Stimulated activated CD8-positive, alpha-beta memory T cell treated with anti-CD3 and anti-CD28 coated beads, Interleukin-15, amount 100 ng/mL, for 48 hours (primary cell): ENCODE results near the gene TSPAN8.
"Not testable (repeated sequence)": the region's sequence is repeated elsewhere in the genome, so short reads cannot be mapped to it uniquely, and the experiment has no call there.

Source experiments
- DNase-seq, 2 donors: peaks; one replicate each; pipeline ENCODE4 v3.0.0-alpha.2; 2020; ENCODE audit warnings: low read depth in 2 of 2

Gene TSPAN8

GRCh38 chr12:71164568-71165197, 6.9 kb upstream of the TSPAN8 start:
- DNase-seq = no peak

GRCh38 chr12:71164166-71164565, 6.4 kb upstream of the TSPAN8 start:
- no peak for DNase-seq

- no peak for DNase-seq
These were observed 5.3 kb upstream of the TSPAN8 start for GRCh38 chr12:71162832-71163763.

GRCh38 chr12:71161591-71161990, 3.8 kb upstream of the TSPAN8 start:
- DNase-seq = no peak

GRCh38 chr12:71160585-71160984, 2.8 kb upstream of the TSPAN8 start:
- no peak for DNase-seq

- no peak for DNase-seq
These were observed 2.1 kb upstream of the TSPAN8 start for GRCh38 chr12:71159878-71160277.

GRCh38 chr12:71159264-71159663, 1.5 kb upstream of the TSPAN8 start:
- DNase-seq = no peak

- no peak for DNase-seq
These were observed 623 bp upstream of the TSPAN8 start for GRCh38 chr12:71158361-71158882.

- DNase-seq = no peak
These were observed 2.6 kb downstream of the TSPAN8 start for GRCh38 chr12:71155225-71155624.

- no peak for DNase-seq
These were observed 4.9 kb downstream of the TSPAN8 start for GRCh38 chr12:71152851-71153250.

- DNase-seq = not testable (repeated sequence)
These were observed 7.8 kb downstream of the TSPAN8 start for GRCh38 chr12:71150041-71150440.

- no peak for DNase-seq
These were observed 13.1 kb downstream of the TSPAN8 start for GRCh38 chr12:71144682-71145081.

- DNase-seq = no peak
These were observed 14.8 kb downstream of the TSPAN8 start for GRCh38 chr12:71142956-71143355.

GRCh38 chr12:71142016-71142415, 15.8 kb downstream of the TSPAN8 start:
- no peak for DNase-seq

GRCh38 chr12:71141378-71141926, 16.3 kb downstream of the TSPAN8 start:
- no peak for DNase-seq

- no peak for DNase-seq
These were observed 18.6 kb downstream of the TSPAN8 start for GRCh38 chr12:71139153-71139735.

- no peak for DNase-seq
These were observed 19.8 kb downstream of the TSPAN8 start for GRCh38 chr12:71138011-71138410.

- no peak for DNase-seq
These were observed 22.0 kb downstream of the TSPAN8 start for GRCh38 chr12:71135812-71136176.

GRCh38 chr12:71135077-71135811, 22.6 kb downstream of the TSPAN8 start:
- no peak for DNase-seq

- no peak for DNase-seq
These were observed 23.4 kb downstream of the TSPAN8 start for GRCh38 chr12:71134405-71134804.

GRCh38 chr12:71130521-71131069, 27.2 kb downstream of the TSPAN8 start:
- DNase-seq = no peak
